ENCODE measurements around the gene RNF181. TPM values are rescaled to one million over a fixed set of nuclear protein-coding genes. Genes with fewer than 3 reads are reported as not detected.
"Not testable (repeated sequence)": the region's sequence is repeated elsewhere in the genome, so short reads cannot be mapped to it uniquely, and the experiment has no call there.

RNF181 gene
- total RNA-seq, 1 donor from 2014 or later = 174 TPM

- no peak for DNase-seq (ENCODE audit: low read depth)
Measured at GRCh38 chr2:85577063-85577385, 18.5 kb upstream of the RNF181 start.

DNA sequence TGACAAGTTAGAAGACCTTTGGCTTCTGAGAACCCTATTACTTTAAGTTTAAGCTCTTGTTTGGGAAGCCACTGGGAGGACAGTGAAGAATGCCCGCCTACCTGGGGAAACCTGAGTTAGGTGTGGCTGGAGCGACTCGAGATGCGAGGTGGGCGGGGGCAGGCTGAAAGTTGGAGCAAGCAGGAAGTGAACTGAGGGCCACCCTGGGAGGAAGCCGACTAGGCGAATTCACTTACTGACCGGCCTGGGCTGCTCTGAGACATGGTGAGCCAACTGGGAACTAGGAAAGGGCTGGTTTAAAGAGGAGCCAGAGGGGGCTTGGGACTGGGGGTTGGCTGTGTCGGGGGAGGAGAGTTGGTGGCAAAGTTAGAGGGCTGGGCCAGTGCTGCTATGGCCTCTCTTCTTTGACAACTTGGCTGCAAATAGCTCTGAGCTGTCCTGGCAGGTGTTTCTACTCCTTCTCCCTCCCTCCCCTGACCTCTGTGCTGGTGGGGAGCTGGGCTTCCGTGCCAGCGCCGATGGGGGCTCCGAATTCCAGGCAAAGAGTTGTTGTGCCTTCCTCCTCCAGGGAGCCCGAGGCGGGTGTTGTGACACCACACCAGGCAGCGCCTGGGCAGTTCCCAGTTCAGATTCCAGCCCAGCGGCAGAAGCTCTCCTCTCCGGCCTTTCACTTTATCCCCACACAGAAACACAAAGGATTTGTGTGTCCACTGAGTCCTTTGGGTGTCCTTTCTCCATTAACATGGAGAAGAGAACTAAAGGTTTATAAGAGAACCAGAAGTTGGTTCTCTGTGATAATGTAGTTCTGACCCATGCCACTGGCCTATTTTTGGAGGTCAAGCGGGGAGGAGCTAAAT, 17.9 kb upstream of the RNF181 start, which contains the start of gene VAMP8:
Gene VAMP8, plus strand, starts transcription at position 201 of the 857 bp plus-strand sequence. Its CDS starts 61 bp downstream, at position 262.
- DNase-seq (ENCODE audit: low read depth) = peak; percentile 95

- peak; percentile 93 for DNase-seq (ENCODE audit: low read depth)
Measured at GRCh38 chr2:85578243-85579180, 17.0 kb upstream of the RNF181 start.

- DNase-seq (ENCODE audit: low read depth) = peak; percentile 57
Measured at GRCh38 chr2:85579266-85579935, 16.1 kb upstream of the RNF181 start.

GRCh38 chr2:85580206-85580605, 15.3 kb upstream of the RNF181 start:
- no peak for DNase-seq (ENCODE audit: low read depth)

- peak; percentile 15 for DNase-seq (ENCODE audit: low read depth)
Measured at GRCh38 chr2:85582492-85582891, 13.1 kb upstream of the RNF181 start.

DNA sequence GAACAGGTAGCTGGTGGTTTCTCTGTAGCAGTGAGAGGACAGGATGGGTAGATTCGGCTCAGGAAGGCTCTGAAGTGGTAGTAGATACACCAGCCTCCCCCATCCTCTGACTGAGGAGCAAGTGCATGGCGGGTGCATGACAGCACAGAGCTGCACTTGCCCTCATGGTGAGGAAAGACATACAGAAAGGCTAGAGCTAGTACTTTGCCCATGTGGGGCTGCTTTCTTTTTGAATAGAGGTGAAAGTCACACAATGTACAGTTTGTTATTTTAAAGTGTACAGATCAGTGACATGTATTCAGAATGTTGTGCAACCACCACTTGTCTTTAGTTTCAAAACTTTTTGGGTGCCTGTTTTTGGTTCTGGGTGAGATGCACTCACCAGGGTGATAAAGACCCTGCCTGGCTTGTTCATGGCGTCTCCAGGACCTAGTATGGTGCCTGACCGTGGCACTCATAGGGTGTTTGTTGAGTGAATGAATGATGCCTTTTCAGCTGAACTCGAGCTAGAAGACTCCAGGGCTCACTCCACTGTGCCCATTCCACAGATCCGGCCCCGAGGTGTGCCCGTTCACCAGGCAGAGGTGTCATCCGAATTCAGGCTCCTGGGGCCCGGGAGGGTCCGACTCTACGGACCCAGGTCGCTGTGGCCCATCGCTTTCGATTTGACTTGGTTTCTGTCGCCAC, 11.7 kb upstream of the RNF181 start:
- peak; percentile 12 for DNase-seq (ENCODE audit: low read depth)

DNA sequence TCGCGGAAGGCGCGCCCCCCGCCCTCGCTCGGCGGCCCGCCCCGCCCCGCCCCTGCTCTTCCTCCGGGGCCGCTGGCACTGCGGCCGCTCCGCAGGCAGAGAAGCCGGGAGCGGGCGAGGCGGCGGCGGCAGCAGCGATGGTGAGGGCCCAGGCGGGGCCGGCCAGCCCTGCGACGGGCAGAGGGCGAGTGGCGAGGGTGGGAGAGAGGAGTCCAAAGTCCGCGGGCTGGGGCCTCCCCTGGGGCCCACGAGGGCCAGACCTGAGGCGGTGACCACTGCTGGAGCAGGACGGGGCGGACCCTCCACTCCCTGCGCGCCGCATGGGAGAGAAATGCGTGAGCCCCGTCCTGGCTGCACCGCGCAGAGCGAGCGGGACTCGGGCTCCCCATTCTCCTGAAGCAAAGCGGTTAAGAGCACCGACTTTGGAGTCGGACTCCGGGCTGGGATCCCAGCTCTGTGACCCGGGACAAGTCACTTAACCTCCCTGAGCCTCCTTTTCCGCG, 11.1 kb upstream of the RNF181 start, which contains the start of gene VAMP5:
Gene VAMP5, plus strand, starts transcription at position 78 of the 503 bp plus-strand sequence. Its CDS starts 60 bp downstream, at position 138.
- peak; percentile 65 for DNase-seq (ENCODE audit: low read depth)

DNA sequence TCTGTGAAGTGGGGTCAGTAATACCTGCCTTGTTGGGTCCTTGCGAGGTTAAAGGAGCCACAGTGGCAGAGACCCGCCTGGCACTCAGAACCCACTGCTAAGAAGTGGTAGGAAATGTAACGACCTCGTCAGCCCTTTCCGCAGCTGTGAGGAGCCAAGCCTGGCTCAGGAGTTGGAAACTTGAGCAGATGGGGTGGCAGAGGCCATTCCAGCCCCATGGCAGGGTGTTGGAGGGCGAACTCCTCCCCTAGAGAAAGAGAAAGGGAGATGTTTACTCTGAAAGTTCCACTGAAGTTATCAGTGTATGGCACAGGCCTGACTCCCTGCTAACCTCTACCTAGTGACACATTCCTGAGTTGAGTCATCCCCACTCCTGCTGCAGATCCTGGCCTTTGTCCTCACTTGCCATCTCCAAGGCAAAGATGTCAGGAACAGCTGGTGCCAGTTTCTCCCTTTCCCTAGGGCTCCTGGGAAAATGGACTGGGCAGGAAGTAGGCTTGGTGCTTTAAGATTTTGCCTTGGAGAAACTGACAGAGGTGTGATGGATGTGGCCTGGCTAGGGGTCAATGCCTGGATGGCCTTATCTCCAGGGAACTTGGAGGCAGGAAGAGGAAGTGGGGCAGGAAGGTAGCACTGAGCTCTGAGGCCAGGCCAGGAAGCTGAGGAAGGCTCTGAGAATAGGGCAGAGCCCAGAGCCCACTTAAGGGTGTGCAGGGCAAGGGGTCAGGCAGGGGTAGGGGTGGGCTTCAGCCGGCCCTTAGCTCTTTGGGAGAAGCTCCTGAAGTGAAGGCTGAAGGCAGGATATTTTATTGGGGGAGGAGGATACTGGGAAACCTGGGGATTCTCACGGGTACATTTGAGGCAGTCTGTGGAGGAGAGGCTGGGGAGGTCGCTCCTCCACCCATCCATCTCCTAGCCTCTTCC, 10.4 kb upstream of the RNF181 start:
- DNase-seq (ENCODE audit: low read depth) = peak; percentile 97

DNA sequence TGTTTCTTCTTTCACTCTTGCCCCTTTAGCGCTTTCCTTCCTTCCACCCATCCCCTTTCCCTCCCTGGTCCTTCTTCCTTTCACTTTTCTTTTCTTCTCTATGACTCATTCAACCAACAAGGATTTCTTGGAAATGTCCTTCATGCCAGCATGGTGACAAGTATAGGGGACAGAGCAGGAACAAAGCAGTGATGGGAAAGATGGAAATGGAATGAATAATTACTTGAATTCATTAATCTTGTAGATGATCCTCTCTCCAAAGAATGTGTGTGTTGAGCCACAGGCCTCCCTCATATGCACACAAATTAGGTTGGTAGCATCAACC, 9.8 kb upstream of the RNF181 start:
- DNase-seq (ENCODE audit: low read depth) = peak; percentile 71

DNA sequence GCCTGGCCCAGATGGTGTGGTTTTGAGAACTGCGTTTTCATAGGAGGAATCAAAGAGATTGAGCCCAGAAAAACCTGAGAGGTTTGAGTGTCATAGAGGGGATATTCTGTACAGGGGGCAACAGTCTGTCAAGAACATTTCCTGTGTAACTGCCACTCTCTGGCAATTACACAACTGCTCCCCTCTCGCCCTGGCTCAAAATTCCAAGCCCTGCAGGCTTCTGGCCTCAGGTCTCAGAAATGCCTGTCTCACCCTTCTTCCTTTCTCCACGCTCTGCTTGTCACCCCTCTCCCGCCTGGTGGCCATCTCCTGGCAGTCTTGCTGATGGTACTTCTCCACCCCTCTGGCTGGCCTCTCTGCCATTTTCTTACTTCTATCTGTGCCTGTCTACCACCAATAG, 7.3 kb upstream of the RNF181 start:
- DNase-seq (ENCODE audit: low read depth) = peak; percentile 16

GRCh38 chr2:85588645-85589044, 6.9 kb upstream of the RNF181 start:
- DNase-seq (ENCODE audit: low read depth) = no peak

DNA sequence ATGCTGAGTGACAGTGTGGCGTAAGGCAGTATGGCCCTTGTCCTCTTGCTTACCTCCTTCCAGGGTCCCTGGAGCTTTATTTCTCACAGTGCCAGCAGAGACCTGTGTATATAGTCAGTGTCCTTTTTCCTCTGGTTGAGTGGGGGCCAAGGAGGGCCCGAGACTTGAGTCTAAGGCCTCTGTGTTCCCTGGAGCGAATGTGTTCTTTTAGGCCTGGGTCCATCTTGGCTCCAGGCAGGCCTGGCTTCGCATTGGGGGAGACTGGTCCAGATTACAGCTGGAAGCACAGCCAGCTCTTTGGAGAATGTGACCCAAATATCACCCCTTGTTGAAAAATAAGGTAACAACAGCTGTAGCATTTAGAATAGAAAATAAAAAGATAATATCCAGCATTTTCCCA, 6.4 kb upstream of the RNF181 start:
- no peak for DNase-seq (ENCODE audit: low read depth)

GRCh38 chr2:85589982-85590791, 5.4 kb upstream of the RNF181 start:
- DNase-seq (ENCODE audit: low read depth) = peak; percentile 98

GRCh38 chr2:85590950-85591349, 4.6 kb upstream of the RNF181 start:
- no peak for DNase-seq (ENCODE audit: low read depth)

GRCh38 chr2:85591563-85591962, 4.0 kb upstream of the RNF181 start:
- no peak for DNase-seq (ENCODE audit: low read depth)

DNA sequence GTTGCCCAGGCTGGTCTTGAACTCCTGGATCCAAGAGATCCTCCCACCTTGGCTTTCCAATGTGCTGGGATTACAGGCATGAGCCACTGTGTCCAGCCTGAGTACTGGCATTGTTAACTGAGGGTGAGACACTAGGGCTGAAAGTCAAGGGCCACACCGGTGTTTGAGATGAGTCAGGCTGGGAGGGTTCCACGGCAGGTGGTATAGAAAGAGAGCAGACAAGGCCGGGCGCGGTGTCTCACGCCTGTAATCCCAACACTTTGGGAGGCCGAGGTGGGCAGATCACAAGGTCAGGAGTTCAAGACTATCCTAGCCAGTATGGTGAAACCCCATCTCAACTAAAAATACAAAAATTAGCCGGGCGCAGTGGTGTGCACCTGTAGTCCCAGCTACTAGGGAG, 3.2 kb upstream of the RNF181 start:
- not testable (repeated sequence) for DNase-seq (ENCODE audit: low read depth)

DNA sequence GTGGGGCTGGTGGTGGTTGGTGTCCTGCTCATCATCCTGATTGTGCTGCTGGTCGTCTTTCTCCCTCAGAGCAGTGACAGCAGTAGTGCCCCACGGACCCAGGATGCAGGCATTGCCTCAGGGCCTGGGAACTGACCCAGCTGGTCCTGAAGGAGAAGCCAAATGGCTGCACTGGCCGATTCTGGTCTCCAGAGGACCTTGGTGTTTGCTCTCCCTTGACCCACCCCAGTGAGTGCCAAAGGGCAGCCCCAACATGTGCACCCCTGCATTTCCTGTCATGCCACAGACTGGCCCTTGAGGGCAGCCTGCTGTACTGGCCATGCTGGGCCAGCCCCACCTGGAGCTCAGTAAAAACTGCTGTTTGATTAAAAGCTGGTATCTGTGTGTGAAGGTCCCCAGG, 2.5 kb upstream of the RNF181 start:
- no peak for DNase-seq (ENCODE audit: low read depth)

All from myocyte (in vitro differentiated cells).